Fibroblast of pulmonary artery (primary cell): Measurements from ENCODE around the gene ATP2B2.

ENCODE experiments used
- DNase-seq: peaks from one replicate; pipeline ENCODE4 v3.0.0-alpha.2; 2010; ENCODE audit warnings: low read depth
- H3K4me3 ChIP-seq: replicated peaks from 2 replicates; pipeline ENCODE4 v1.5.1; 2011; ENCODE audit warnings: low read depth, mild to moderate bottlenecking, control low read depth, low read length, moderate library complexity
- TF ChIP-seq, protein P1 (sequence below): IDR thresholded peaks from 2 replicates; pipeline ENCODE4 v1.5.1; 2011; ENCODE audit warnings: mild to moderate bottlenecking, control low read depth, low read length, inconsistent platforms; ENCODE audit errors: missing control alignments

The ATP2B2 gene

DNA sequence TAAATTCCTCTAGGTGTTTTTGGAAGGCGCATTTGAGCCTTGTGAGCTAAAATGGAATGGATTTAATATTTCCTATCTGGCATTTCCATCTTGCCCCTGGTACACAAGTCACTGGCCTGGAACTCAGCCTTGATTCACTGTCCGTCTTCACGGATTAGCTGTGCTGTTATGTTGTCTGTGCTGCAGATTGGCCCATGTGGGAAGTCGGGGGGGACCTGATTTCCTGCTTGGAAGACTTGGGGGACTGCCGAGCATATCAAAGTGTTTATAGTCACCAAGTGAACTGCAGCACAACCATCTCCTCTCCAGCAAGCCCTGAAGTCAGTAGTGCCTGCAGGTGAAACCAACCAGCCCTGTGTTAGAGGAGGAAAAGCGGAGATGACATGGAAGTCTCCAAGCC, 224.8 kb downstream of the ATP2B2 start:
- no peak for DNase-seq
- TF ChIP-seq, protein P1, sequence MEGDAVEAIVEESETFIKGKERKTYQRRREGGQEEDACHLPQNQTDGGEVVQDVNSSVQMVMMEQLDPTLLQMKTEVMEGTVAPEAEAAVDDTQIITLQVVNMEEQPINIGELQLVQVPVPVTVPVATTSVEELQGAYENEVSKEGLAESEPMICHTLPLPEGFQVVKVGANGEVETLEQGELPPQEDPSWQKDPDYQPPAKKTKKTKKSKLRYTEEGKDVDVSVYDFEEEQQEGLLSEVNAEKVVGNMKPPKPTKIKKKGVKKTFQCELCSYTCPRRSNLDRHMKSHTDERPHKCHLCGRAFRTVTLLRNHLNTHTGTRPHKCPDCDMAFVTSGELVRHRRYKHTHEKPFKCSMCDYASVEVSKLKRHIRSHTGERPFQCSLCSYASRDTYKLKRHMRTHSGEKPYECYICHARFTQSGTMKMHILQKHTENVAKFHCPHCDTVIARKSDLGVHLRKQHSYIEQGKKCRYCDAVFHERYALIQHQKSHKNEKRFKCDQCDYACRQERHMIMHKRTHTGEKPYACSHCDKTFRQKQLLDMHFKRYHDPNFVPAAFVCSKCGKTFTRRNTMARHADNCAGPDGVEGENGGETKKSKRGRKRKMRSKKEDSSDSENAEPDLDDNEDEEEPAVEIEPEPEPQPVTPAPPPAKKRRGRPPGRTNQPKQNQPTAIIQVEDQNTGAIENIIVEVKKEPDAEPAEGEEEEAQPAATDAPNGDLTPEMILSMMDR: no peak
- H3K4me3 ChIP-seq: no peak overlapping the region

DNA sequence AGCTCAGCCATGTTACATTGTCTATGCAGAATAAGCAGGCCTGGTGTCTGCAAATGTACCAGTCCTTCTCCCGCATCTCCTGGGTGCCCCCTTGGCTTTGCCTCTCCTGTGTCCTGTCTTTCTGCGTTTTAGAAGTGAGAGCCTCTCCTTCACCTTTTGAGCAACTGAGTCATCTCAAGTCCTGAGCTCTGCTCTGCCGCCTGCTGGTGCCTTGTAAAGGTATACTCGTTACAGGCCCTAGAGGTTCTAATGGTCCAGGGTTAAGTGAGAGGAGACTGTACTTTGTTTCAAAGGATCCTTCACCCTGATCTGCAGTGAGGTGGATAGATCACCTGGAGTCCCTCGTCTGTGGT, 225.2 kb downstream of the ATP2B2 start:
- no peak for DNase-seq
- no peak overlapping the region for H3K4me3 ChIP-seq
- TF ChIP-seq, protein P1: peak; percentile 8

DNA sequence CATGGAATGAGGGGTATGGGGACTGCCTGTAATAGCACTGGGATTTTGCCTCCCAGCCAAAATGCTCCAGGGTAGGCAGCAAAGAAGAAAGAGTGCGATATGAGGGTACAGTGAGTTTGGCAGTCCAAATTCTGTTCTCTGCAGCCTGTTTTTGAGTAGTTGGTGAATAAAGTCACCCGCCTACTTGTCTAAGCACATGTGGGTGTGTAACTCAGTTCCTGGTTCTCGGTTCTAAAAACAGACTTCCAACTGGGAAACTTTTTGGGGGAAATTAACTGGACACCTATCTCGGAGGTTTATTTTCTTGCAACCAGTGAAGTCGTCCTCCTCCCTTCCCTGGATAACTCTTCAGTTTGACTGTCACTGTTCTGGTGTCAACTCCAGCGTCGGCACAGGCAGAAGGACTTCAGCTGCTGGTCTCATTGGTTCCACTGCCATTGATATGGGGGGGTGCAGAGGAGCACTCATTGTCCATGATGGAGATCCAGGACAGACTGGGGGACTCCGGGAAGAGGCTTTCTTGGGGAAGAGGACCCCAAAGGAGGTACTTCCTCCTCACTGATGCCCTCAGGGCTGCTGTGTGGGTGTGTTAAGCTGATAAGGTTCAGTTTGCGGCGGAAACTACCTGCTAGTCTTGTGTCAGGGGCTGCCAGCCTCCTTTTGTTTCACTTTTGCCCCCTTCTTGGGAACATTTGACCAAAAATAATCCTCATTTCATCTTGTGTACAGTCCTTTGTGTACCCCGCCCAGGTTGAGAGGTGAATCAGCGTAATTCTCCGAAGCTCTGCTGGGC, 225.8 kb downstream of the ATP2B2 start:
- H3K4me3 ChIP-seq: no peak overlapping the region
- no peak for DNase-seq
- TF ChIP-seq, protein P1: no peak

DNA sequence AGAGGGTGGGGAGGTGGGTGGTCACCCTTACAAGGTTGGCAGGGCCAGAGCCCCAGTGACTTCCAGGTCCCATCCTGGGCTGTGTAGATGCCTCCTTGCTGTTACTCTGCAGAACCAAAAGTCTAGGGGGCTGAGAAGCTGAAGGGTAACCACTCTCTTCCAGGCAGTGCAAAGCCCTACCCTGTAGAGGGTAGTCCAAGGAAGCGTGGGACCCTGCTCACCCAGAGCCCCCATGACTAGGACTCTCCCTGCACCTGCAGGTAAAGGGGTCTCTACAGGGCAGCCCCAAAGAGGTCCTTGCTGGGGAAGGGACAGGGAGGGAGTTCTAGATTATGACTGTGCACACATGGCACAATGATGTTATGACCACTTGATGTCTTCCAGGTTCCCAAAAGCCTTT, 226.9 kb downstream of the ATP2B2 start:
- no peak for DNase-seq
- TF ChIP-seq, protein P1: no peak
- H3K4me3 ChIP-seq: no peak overlapping the region

DNA sequence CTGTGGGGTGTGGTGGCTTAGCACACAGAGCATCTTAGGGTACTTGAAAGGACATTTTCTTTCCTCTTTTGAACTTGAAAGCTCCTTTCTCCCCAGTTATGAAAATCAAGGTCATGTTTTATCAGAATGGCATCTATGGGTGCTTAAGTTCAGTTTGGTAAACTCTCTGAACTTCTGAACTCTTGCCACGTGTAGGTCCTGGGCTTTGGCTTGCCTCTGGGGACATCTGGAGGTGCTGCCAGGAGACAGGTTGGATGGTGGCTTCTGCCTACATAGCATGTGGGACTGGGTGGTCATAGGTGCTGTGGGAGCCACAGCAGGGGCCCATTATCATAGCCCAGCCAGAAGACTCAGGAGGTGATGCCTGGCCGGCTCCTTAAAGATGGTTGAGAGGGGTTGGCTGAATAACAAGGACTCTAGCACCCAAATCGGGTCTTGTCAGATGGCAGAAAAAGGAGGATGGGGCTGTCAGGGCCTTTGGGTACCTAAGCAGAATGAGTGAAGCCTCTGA, 228.2 kb downstream of the ATP2B2 start:
- H3K4me3 ChIP-seq: no peak overlapping the region
- DNase-seq: no peak
- TF ChIP-seq, protein P1: no peak

DNA sequence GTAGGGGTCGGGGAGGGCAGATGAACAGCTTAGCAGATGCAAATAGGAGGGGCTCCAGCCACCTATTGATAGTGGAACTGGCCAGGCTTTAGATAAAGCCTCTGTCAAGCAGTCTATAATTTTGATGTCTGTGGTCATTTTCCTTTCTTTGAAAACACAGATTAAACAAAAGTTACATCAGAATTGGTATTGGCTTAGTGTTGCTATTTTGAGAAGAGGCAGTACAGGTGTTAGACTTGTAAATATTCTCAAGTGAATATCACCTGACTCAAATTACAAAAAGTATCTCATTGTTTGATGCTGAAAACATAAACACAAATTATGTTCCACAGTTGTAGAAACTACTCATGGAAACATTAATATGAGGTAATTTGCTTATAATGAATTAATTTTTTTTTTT, 230.8 kb downstream of the ATP2B2 start:
- no peak overlapping the region for H3K4me3 ChIP-seq
- TF ChIP-seq, protein P1: no peak
- no peak for DNase-seq
